ENCODE data around the gene PLCH1. TPM values are rescaled to one million over a fixed set of nuclear protein-coding genes. Genes with fewer than 3 reads are reported as not detected.

The PLCH1 gene
- total RNA-seq, 1 experiment from 2014 or later: 0.12 TPM

GRCh38 chr3:155409336-155409735 lies 335.5 kb downstream of the PLCH1 start:
- ChIA-PET POLR2A (no interaction called here), CTCF (no interaction called here)
- H3K27ac Mint-ChIP-seq (ENCODE audit: low read depth, unreplicated experiment): no peak overlapping the region
- no peaks in the 10 kb centered on the region for H3K9me3 Mint-ChIP-seq (ENCODE audit: unreplicated experiment)
- TF ChIP-seq CTCF (IDR thresholded peaks at IDR 0.05; ENCODE audit: unreplicated experiment): no peak
- no peak overlapping the region for H3K4me3 Mint-ChIP-seq (ENCODE audit: unreplicated experiment)
- intact Hi-C loops (cut with micrococcal nuclease): no loop called here
- BruUV-seq (replicated peaks): no TSS peak
- peaks cover 5% of the 10 kb centered on the region for H3K4me1 Mint-ChIP-seq (ENCODE audit: insufficient read depth, unreplicated experiment)
- H3K36me3 Mint-ChIP-seq (ENCODE audit: insufficient read depth, unreplicated experiment): no peaks in the 10 kb centered on the region
- H3K27me3 Mint-ChIP-seq (ENCODE audit: insufficient read depth, unreplicated experiment): no peaks in the 10 kb centered on the region
- no peak for DNase-seq (ENCODE audit: unreplicated experiment)

GRCh38 chr3:155407971-155408370 lies 336.9 kb downstream of the PLCH1 start:
- H3K9me3 Mint-ChIP-seq (ENCODE audit: unreplicated experiment): no peaks in the 10 kb centered on the region
- no peak overlapping the region for H3K27ac Mint-ChIP-seq (ENCODE audit: low read depth, unreplicated experiment)
- no peak for DNase-seq (ENCODE audit: unreplicated experiment)
- TF ChIP-seq CTCF (IDR thresholded peaks at IDR 0.05; ENCODE audit: unreplicated experiment): no peak
- H3K36me3 Mint-ChIP-seq (ENCODE audit: insufficient read depth, unreplicated experiment): no peaks in the 10 kb centered on the region
- BruUV-seq (replicated peaks): no TSS peak
- intact Hi-C loops (cut with micrococcal nuclease): no loop called here
- peaks cover 5% of the 10 kb centered on the region for H3K4me1 Mint-ChIP-seq (ENCODE audit: insufficient read depth, unreplicated experiment)
- no peaks in the 10 kb centered on the region for H3K27me3 Mint-ChIP-seq (ENCODE audit: insufficient read depth, unreplicated experiment)
- ChIA-PET CTCF (interaction anchor here (0.6 to 1.4 kb wide), 3 partner anchors 25 to 608 kb away, joined by 3 to 4 read pairs (median 3); no protein-coding TSS in a partner anchor), POLR2A (interaction anchor here (1.0 kb wide), 1 partner anchor 105 kb away, joined by 6 read pairs; no protein-coding TSS in a partner anchor)
- no peak overlapping the region for H3K4me3 Mint-ChIP-seq (ENCODE audit: unreplicated experiment)

GRCh38 chr3:155407331-155407730 lies 337.5 kb downstream of the PLCH1 start:
- intact Hi-C loops (cut with micrococcal nuclease): no loop called here
- Mint-ChIP-seq H3K4me1 (ENCODE audit: insufficient read depth, unreplicated experiment) (peaks cover 5% of the 10 kb centered on the region), H3K9me3 (ENCODE audit: unreplicated experiment) (no peaks in the 10 kb centered on the region), H3K4me3 (ENCODE audit: unreplicated experiment) (no peak overlapping the region), H3K36me3 (ENCODE audit: insufficient read depth, unreplicated experiment) (no peaks in the 10 kb centered on the region), H3K27ac (ENCODE audit: low read depth, unreplicated experiment) (no peak overlapping the region), H3K27me3 (ENCODE audit: insufficient read depth, unreplicated experiment) (no peaks in the 10 kb centered on the region)
- CTCF ChIA-PET: interaction anchor here (0.6 to 1.4 kb wide), 2 partner anchors 25 to 608 kb away, joined by 3 to 4 read pairs; no protein-coding TSS in a partner anchor
- no peak for TF ChIP-seq CTCF (IDR thresholded peaks at IDR 0.05; ENCODE audit: unreplicated experiment)
- no TSS peak for BruUV-seq (replicated peaks)
- DNase-seq (ENCODE audit: unreplicated experiment): no peak
- POLR2A ChIA-PET: interaction anchor here (1.0 kb wide), 1 partner anchor 105 kb away, joined by 6 read pairs; no protein-coding TSS in a partner anchor

GRCh38 chr3:155404486-155404885 lies 340.4 kb downstream of the PLCH1 start:
- Mint-ChIP-seq H3K27me3 (ENCODE audit: insufficient read depth, unreplicated experiment) (no peaks in the 10 kb centered on the region), H3K4me3 (ENCODE audit: unreplicated experiment) (no peak overlapping the region), H3K27ac (ENCODE audit: low read depth, unreplicated experiment) (no peak overlapping the region), H3K9me3 (ENCODE audit: unreplicated experiment) (no peaks in the 10 kb centered on the region), H3K4me1 (ENCODE audit: insufficient read depth, unreplicated experiment) (peaks cover 5% of the 10 kb centered on the region), H3K36me3 (ENCODE audit: insufficient read depth, unreplicated experiment) (no peaks in the 10 kb centered on the region)
- TF ChIP-seq CTCF (IDR thresholded peaks at IDR 0.05; ENCODE audit: unreplicated experiment): no peak
- intact Hi-C loops (cut with micrococcal nuclease): no loop called here
- BruUV-seq (replicated peaks): no TSS peak
- ChIA-PET POLR2A (interaction anchor here (0.6 kb wide), 2 partner anchors 16 to 995 kb away, joined by 3 to 4 read pairs; no protein-coding TSS in a partner anchor), CTCF (no interaction called here)
- DNase-seq (ENCODE audit: unreplicated experiment): no peak
